ENCODE measurements around the gene CSF2RB. TPM values are rescaled to one million over a fixed set of nuclear protein-coding genes. Genes with fewer than 3 reads are reported as not detected.

Gene CSF2RB
- total RNA-seq, 1 experiment from 2014 or later: 0.07 TPM

DNA sequence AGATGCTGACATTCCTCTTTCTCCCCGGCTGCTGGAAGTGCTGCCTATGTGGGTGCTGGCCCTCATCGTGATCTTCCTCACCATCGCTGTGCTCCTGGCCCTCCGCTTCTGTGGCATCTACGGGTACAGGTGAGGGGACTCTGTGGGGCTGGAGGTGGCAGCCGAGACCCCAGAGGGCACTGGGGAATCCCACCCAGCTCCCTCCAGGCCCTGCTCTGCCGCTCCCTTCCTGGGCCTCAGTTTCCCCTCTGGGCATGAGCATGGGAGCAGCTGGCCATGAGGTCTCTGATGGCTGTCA is 21.8 kb downstream of the CSF2RB start:
- Mint-ChIP-seq H3K27ac (no peak overlapping the region), H3K4me3 (no peak overlapping the region), H3K36me3 (no peaks in the 10 kb centered on the region), H3K27me3 (ENCODE audit: low read depth) (no peaks in the 10 kb centered on the region), H3K9me3 (peaks cover 2% of the 10 kb centered on the region; the same call in 1 of the 2 replicates), H3K4me1 (no peaks in the 10 kb centered on the region)
- no peak for ATAC-seq
- POLR2A ChIA-PET: no interaction called here
- TF ChIP-seq SMAD4 (CRISPR knock-in tag; IDR thresholded peaks at IDR 0.05): no peak
- TF ChIP-seq GABPB1 (CRISPR knock-in tag; IDR thresholded peaks at IDR 0.05): no peak
- TF ChIP-seq RELA (CRISPR knock-in tag; IDR thresholded peaks at IDR 0.05; ENCODE audit: borderline replicate concordance): no peak
- TF ChIP-seq, protein P1, sequence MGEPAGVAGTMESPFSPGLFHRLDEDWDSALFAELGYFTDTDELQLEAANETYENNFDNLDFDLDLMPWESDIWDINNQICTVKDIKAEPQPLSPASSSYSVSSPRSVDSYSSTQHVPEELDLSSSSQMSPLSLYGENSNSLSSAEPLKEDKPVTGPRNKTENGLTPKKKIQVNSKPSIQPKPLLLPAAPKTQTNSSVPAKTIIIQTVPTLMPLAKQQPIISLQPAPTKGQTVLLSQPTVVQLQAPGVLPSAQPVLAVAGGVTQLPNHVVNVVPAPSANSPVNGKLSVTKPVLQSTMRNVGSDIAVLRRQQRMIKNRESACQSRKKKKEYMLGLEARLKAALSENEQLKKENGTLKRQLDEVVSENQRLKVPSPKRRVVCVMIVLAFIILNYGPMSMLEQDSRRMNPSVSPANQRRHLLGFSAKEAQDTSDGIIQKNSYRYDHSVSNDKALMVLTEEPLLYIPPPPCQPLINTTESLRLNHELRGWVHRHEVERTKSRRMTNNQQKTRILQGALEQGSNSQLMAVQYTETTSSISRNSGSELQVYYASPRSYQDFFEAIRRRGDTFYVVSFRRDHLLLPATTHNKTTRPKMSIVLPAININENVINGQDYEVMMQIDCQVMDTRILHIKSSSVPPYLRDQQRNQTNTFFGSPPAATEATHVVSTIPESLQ (CRISPR knock-in tag; IDR thresholded peaks at IDR 0.05): no peak
- CTCF ChIA-PET: no interaction called here
- no peak for DNase-seq (ENCODE audit: low spot score)

DNA sequence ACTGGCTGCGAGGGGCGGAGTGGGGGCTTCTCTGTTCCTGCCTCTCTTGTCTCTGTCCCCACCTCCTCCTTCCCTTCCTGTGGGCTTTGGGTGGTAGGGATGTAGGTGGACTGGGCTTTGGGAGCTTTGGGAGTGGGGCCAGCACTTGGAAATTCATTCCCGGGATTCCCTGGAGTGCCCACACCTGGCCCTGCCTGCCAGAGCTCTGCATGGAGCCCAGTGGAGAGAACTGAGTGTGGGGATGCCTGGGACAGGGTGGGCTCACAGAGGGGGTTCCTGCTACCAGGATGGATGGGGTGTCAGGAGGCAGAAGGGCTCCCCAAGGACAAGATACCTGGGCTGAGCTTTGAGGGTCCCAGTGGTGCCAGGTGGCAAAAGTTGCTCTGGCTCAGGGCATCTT is 22.3 kb downstream of the CSF2RB start:
- Mint-ChIP-seq H3K27ac (no peak overlapping the region), H3K4me1 (peaks cover 3% of the 10 kb centered on the region), H3K36me3 (no peaks in the 10 kb centered on the region), H3K27me3 (ENCODE audit: low read depth) (no peaks in the 10 kb centered on the region), H3K4me3 (no peak overlapping the region), H3K9me3 (peaks cover 7% of the 10 kb centered on the region; the same call in 1 of the 2 replicates)
- DNase-seq (ENCODE audit: low spot score) (no peak), ATAC-seq (no peak)
- TF ChIP-seq ETV6 (CRISPR knock-in tag; IDR thresholded peaks at IDR 0.05) (no peak), FOXK1 (CRISPR knock-in tag; IDR thresholded peaks at IDR 0.05) (no peak), TCF7 (CRISPR knock-in tag; IDR thresholded peaks at IDR 0.05; ENCODE audit: low read depth) (no peak), ESRRA (CRISPR knock-in tag; IDR thresholded peaks at IDR 0.05; ENCODE audit: borderline replicate concordance) (no peak)
- TF ChIP-seq, protein P2, sequence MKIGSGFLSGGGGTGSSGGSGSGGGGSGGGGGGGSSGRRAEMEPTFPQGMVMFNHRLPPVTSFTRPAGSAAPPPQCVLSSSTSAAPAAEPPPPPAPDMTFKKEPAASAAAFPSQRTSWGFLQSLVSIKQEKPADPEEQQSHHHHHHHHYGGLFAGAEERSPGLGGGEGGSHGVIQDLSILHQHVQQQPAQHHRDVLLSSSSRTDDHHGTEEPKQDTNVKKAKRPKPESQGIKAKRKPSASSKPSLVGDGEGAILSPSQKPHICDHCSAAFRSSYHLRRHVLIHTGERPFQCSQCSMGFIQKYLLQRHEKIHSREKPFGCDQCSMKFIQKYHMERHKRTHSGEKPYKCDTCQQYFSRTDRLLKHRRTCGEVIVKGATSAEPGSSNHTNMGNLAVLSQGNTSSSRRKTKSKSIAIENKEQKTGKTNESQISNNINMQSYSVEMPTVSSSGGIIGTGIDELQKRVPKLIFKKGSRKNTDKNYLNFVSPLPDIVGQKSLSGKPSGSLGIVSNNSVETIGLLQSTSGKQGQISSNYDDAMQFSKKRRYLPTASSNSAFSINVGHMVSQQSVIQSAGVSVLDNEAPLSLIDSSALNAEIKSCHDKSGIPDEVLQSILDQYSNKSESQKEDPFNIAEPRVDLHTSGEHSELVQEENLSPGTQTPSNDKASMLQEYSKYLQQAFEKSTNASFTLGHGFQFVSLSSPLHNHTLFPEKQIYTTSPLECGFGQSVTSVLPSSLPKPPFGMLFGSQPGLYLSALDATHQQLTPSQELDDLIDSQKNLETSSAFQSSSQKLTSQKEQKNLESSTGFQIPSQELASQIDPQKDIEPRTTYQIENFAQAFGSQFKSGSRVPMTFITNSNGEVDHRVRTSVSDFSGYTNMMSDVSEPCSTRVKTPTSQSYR (CRISPR knock-in tag; IDR thresholded peaks at IDR 0.05): no peak
- TF ChIP-seq, protein P3, sequence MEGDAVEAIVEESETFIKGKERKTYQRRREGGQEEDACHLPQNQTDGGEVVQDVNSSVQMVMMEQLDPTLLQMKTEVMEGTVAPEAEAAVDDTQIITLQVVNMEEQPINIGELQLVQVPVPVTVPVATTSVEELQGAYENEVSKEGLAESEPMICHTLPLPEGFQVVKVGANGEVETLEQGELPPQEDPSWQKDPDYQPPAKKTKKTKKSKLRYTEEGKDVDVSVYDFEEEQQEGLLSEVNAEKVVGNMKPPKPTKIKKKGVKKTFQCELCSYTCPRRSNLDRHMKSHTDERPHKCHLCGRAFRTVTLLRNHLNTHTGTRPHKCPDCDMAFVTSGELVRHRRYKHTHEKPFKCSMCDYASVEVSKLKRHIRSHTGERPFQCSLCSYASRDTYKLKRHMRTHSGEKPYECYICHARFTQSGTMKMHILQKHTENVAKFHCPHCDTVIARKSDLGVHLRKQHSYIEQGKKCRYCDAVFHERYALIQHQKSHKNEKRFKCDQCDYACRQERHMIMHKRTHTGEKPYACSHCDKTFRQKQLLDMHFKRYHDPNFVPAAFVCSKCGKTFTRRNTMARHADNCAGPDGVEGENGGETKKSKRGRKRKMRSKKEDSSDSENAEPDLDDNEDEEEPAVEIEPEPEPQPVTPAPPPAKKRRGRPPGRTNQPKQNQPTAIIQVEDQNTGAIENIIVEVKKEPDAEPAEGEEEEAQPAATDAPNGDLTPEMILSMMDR (IDR thresholded peaks at IDR 0.05): no peak
- TF ChIP-seq, protein P4, sequence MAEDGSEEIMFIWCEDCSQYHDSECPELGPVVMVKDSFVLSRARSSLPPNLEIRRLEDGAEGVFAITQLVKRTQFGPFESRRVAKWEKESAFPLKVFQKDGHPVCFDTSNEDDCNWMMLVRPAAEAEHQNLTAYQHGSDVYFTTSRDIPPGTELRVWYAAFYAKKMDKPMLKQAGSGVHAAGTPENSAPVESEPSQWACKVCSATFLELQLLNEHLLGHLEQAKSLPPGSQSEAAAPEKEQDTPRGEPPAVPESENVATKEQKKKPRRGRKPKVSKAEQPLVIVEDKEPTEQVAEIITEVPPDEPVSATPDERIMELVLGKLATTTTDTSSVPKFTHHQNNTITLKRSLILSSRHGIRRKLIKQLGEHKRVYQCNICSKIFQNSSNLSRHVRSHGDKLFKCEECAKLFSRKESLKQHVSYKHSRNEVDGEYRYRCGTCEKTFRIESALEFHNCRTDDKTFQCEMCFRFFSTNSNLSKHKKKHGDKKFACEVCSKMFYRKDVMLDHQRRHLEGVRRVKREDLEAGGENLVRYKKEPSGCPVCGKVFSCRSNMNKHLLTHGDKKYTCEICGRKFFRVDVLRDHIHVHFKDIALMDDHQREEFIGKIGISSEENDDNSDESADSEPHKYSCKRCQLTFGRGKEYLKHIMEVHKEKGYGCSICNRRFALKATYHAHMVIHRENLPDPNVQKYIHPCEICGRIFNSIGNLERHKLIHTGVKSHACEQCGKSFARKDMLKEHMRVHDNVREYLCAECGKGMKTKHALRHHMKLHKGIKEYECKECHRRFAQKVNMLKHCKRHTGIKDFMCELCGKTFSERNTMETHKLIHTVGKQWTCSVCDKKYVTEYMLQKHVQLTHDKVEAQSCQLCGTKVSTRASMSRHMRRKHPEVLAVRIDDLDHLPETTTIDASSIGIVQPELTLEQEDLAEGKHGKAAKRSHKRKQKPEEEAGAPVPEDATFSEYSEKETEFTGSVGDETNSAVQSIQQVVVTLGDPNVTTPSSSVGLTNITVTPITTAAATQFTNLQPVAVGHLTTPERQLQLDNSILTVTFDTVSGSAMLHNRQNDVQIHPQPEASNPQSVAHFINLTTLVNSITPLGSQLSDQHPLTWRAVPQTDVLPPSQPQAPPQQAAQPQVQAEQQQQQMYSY (CRISPR knock-in tag; IDR thresholded peaks at IDR 0.05): no peak
- TF ChIP-seq, protein P5, sequence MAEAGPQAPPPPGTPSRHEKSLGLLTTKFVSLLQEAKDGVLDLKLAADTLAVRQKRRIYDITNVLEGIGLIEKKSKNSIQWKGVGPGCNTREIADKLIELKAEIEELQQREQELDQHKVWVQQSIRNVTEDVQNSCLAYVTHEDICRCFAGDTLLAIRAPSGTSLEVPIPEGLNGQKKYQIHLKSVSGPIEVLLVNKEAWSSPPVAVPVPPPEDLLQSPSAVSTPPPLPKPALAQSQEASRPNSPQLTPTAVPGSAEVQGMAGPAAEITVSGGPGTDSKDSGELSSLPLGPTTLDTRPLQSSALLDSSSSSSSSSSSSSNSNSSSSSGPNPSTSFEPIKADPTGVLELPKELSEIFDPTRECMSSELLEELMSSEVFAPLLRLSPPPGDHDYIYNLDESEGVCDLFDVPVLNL (CRISPR knock-in tag; IDR thresholded peaks at IDR 0.05; ENCODE audit: borderline replicate concordance, low read depth): no peak
- POLR2A ChIA-PET: no interaction called here
- CTCF ChIA-PET: no interaction called here
